Progenitor cell of endocrine pancreas (in vitro differentiated cells): Measurements from ENCODE around the gene MAGED1. TPM values are rescaled to one million over a fixed set of nuclear protein-coding genes. Genes with fewer than 3 reads are reported as not detected.

Experiments
- DNase-seq: peaks from one replicate; pipeline ENCODE4 v3.0.0; 2021; ENCODE audit warnings: low spot score; ENCODE audit not compliant: unreplicated experiment
- H3K27ac Mint-ChIP-seq: 2 replicates; pipeline ENCODE4 v1.8.0; 2021; ENCODE audit warnings: mild to moderate bottlenecking, moderate library complexity, mixed read lengths
- H3K27me3 Mint-ChIP-seq: 2 replicates; pipeline ENCODE4 v1.8.0; 2021; ENCODE audit warnings: mixed read lengths
- H3K36me3 Mint-ChIP-seq: 2 replicates; pipeline ENCODE4 v1.8.0; 2022; ENCODE audit warnings: mixed read lengths; ENCODE audit not compliant: insufficient read depth
- H3K4me1 Mint-ChIP-seq: 2 replicates; pipeline ENCODE4 v1.8.0; 2021; ENCODE audit warnings: low read depth, mixed read lengths
- H3K4me3 Mint-ChIP-seq: 2 replicates; pipeline ENCODE4 v1.8.0; 2021; ENCODE audit warnings: low read depth, mild to moderate bottlenecking, moderate library complexity, mixed read lengths
- H3K9me3 Mint-ChIP-seq: 2 replicates; pipeline ENCODE4 v1.8.0; 2021; ENCODE audit warnings: low read depth, mixed read lengths
- CTCF ChIP-seq: fragments of 200-600 bp; sonication (generic); IDR thresholded peaks from one replicate; pipeline ENCODE4 v1.5.0; 2021; ENCODE audit warnings: antibody characterized with exemption, mild to moderate bottlenecking; ENCODE audit not compliant: unreplicated experiment
- total RNA-seq: library from RNA; stranded (reverse); gene quantifications from 2 replicates; pipeline ENCODE4 v1.2.1, GENCODE V29; 2021

Gene MAGED1
- total RNA-seq, 1 donor from 2014 or later: 230 TPM

DNA sequence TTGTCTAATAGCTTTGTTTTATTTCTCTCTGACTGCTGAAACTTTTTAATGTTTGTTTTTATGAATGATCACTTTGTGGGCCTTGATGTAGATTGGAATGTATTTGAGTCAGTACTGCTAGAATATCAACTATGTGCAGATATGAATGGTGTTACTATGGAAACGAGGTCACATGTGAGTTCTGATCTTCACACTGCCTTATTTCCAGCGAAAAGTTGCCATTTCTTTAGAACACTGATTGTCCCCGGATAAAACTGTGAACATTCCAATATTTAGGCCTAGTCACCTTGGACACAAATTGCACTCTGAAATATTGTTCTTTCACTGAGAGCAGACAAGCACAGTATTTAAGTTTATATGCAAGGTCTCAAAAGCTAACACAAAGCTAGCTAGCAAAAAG lies 27.2 kb upstream of the MAGED1 start:
- DNase-seq: no peak
- no peak for TF ChIP-seq CTCF
- no peaks in the 10 kb centered on the region for H3K27me3 Mint-ChIP-seq
- no peaks in the 10 kb centered on the region for H3K4me1 Mint-ChIP-seq
- H3K4me3 Mint-ChIP-seq: no peak overlapping the region
- peaks cover 28% of the 10 kb centered on the region for H3K9me3 Mint-ChIP-seq
- H3K36me3 Mint-ChIP-seq: peaks cover 10% of the 10 kb centered on the region
- no peak overlapping the region for H3K27ac Mint-ChIP-seq

DNA sequence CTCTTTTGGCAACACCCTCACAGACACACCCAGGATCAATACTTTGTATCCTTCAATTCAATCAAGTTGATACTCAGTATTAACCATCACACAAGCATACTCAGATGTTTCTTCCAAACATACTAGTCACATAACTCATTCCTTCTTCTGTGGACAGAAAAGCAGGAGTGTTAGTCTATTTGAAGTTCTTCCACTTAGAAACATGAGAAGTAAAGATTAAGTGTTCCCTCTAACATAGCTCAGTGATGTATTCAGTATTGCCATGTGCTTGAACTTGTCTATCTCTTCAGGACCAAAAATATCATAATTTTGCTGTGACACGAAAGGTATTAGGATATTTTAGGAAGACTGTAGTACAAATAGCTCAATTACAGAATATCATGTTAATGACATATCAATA lies 25.8 kb upstream of the MAGED1 start:
- no peaks in the 10 kb centered on the region for H3K4me1 Mint-ChIP-seq
- H3K36me3 Mint-ChIP-seq: peaks cover 10% of the 10 kb centered on the region

DNA sequence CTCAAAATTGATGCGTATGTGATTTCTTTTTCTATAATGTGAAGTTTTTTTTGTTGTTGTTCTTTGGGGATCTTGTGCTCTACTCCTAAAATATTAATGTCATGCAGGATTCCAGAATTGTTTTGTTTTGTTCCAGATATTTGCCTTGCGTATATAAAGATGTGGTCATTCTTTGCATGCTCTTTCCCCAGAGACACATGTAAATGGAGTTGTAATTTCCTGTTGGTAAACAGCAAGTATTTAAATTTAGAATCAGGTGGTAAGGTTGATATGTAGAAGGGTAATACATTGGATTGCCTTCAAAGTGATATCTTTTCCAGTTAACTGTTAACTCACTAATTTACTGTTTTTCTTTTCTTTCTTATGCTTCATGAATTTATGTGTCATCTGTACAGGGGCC lies 23.1 kb upstream of the MAGED1 start:
- Mint-ChIP-seq H3K4me3 (no peak overlapping the region), H3K9me3 (peaks cover 32% of the 10 kb centered on the region), H3K36me3 (peaks cover 3% of the 10 kb centered on the region), H3K27me3 (no peaks in the 10 kb centered on the region), H3K4me1 (no peaks in the 10 kb centered on the region), H3K27ac (no peak overlapping the region)
- no peak for TF ChIP-seq CTCF
- DNase-seq: no peak

More for the DNA sequence above, 25.8 kb upstream of the MAGED1 start:
- no peak for DNase-seq
- Mint-ChIP-seq H3K27me3 (no peaks in the 10 kb centered on the region), H3K9me3 (peaks cover 33% of the 10 kb centered on the region), H3K27ac (peak overlapping the region; percentile 38), H3K4me3 (no peak overlapping the region)
- TF ChIP-seq CTCF: no peak

- H3K36me3 Mint-ChIP-seq: peaks cover 2% of the 10 kb centered on the region
Measured at GRCh38 chrX:51874123-51874522, 19.3 kb upstream of the MAGED1 start.

GRCh38 chrX:51876441-51876840 lies 17.0 kb upstream of the MAGED1 start:
- H3K27ac Mint-ChIP-seq: no peak overlapping the region
- H3K4me3 Mint-ChIP-seq: no peak overlapping the region
- H3K27me3 Mint-ChIP-seq: no peaks in the 10 kb centered on the region
- no peaks in the 10 kb centered on the region for H3K36me3 Mint-ChIP-seq
- DNase-seq: no peak
- H3K9me3 Mint-ChIP-seq: peaks cover 22% of the 10 kb centered on the region
- H3K4me1 Mint-ChIP-seq: peaks cover 4% of the 10 kb centered on the region
- TF ChIP-seq CTCF: no peak

More at GRCh38 chrX:51874123-51874522, 19.3 kb upstream of the MAGED1 start:
- no peak for TF ChIP-seq CTCF
- H3K27ac Mint-ChIP-seq: no peak overlapping the region
- no peaks in the 10 kb centered on the region for H3K4me1 Mint-ChIP-seq
- DNase-seq: no peak
- peaks cover 22% of the 10 kb centered on the region for H3K9me3 Mint-ChIP-seq
- no peak overlapping the region for H3K4me3 Mint-ChIP-seq
- no peaks in the 10 kb centered on the region for H3K27me3 Mint-ChIP-seq
